GM21717 (cell line): ENCODE data around the gene PALD1.

Source experiments
- ATAC-seq: cut with Tn5 transposase; IDR thresholded peaks from one replicate; pipeline ENCODE4 v1.9.1; 2021; ENCODE audit warnings: mild to moderate bottlenecking, moderate library complexity; ENCODE audit not compliant: unreplicated experiment

PALD1 gene

GRCh38 chr10:70478191-70479164 lies at the start of gene PALD1:
Gene PALD1 (plus strand): TSS chr10:70478767. CDS start chr10:70525952, 47,185 bp downstream.
- ATAC-seq: no peak

- no peak for ATAC-seq
Observed at GRCh38 chr10:70430493-70431445, 47.8 kb upstream of the PALD1 start.

GRCh38 chr10:70432101-70432500 lies 46.5 kb upstream of the PALD1 start:
- no peak for ATAC-seq

DNA sequence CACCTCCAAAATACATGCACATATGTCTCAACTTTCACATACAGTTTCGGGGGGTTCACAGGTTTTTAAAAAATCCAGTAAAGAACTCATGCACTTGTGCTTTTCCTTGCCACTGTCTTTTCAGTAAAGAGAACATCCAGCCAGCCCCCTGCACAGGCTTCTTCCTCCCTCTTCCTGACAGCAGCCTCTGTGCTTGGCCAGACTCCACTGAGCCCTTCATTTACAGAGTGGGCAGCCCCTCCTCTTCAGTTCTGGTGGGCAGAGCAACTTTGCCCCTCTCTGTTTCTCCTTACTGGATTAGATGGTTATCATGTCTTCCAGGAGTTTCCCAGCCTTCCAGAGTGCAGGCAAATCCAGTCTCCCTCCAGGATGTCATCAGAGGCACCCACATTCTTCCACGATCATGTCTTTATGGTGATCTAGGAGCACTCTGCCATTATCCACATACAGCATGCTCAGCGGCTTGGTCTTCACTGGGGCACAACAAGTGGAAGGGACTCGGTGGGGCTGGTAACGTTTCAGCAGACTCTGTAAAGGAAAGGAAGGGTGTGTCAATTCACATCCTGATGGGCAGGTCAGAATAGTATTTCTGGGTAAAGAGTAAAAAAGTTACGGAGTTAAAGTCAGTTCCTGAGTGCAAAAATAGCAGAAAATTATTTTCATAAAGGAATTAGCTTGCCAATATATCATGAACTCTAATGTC lies 45.9 kb upstream of the PALD1 start:
- no peak for ATAC-seq

- ATAC-seq: no peak
Observed at GRCh38 chr10:70433581-70434280, 44.8 kb upstream of the PALD1 start.

- no peak for ATAC-seq
Observed at GRCh38 chr10:70435241-70436085, 43.1 kb upstream of the PALD1 start.

GRCh38 chr10:70437721-70438120 lies 40.8 kb upstream of the PALD1 start:
- ATAC-seq: no peak

DNA sequence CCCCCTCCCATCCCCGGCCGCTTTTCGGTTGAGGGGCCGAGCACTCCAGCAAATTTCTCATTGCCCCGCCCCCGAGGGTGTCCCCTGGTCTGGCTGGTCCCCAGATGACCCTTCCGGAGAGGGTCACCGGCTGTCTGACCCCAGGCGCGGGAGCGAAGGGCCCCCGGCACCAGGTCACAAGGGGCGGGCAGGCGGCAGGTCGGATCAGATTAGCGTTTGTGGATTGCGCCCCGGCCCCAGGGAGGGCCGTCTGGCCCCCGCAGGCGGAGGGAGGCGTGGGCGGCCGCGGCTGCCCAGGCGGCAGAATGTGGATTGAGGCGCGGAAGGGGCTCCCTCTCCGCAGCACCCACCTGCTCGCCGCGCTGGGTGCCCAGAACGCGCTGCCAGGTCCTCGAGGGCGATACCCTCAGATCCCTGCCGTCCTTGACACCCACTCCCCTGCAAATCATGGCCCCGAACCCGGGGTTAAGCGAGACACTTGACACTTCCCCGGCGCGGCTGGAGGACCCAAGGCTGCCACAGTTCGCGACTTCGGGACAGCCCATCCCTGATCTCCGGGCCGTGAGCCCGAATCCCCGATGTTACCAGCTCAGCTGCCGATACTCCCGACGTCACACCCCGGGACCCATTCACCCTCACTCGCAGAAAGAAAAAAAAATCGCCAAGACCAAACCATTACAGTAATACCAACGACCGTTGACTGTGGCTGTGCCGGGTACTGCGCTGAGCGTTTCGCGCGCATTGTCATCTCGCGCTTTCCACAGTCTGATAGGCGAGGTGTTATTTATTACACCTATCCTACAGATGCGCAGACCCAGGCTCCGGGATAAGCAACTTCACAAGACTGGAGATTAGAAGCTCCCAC lies 38.0 kb upstream of the PALD1 start:
- ATAC-seq: no peak

DNA sequence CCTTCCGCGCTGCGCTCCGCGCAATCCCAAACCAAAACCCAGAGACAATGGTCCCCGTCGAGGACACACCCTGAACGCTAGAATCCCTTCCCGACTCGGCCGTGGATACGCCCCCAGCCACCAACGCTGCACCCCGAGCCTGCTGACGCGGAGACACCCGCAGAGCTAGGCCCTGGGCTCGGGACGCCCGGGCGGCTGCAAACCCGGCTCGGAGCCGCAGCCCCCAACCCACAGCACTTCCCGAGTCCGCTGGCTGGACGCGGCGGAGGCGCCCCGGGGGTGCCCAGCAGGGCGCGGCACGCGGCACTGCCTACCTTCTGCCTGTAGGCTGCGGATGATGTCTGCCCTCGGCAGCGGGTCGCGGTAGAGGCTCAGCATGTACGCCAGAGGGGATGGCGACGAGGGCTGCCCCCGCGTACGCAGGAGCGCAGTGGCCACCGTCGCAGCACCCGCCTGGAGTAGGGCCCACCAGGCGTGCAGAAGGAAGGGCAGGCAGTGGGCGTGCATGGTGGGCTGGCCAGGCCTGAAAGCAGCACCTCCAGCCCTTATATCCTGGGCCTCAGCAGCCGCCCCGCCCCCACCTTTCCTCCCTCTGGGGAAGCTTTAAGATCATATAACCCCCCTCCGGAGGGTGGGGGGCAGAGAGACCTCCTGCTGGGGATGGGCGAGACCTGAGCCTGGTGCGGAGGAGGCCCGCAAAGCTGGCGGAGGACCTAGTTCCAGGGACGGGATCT lies 37.2 kb upstream of the PALD1 start, which contains the start of gene NODAL:
NODAL (minus strand) TSS at position 521 of the 734 bp plus-strand sequence; CDS start at position 507, 14 bp downstream.
- no peak for ATAC-seq

- no peak for ATAC-seq
Observed at GRCh38 chr10:70441895-70442309, 36.7 kb upstream of the PALD1 start.

DNA sequence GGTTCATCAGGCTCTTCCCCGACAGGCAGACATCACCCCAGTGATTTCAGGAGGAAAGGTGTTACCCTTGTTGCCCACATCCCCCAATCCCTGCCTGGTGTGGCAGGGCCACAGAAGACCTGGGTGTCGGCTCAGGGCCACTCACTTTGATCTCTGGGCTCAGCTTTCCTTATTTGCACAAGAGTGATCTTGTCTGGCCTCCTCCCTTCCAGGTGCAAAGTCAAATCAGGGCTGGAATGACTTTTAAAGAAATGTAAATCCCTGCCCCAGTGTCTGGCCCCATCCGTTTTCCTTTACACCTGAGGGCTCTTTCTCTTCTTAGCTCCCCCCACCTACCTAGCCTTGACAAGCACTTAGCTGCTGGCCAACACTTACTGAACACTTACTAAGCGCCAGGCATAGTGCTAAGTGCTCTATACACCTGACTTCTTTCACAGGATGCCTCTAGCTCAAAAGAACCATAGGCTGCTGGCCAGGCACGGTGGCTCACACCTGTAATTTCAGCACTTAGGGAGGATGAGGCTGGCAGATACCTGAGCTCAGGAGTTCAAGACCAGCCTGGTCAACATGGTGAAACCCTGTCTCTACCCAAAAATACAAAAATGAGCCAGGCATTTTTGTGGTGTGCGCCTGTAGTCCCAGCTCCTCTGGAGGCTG lies 36.1 kb upstream of the PALD1 start:
- ATAC-seq: no peak

DNA sequence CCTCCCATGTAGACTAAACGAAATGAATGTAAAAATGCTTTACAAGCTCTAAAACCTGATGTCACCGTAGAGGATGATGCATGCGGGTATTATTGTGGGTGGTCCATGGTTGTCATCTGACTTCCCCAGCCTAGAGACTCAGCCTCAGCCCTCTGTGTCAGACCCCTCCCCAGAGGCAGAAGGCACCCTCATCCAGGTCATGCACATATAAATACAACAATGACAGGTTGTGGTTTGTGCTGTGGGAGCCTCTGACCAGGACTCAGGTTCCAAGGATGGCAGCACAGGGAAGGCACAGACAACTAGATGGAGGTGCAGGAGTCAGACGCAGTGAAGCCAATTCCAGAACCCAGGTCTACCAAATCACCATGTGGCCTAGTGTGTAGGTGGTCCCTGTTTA lies 33.8 kb upstream of the PALD1 start:
- no peak for ATAC-seq

DNA sequence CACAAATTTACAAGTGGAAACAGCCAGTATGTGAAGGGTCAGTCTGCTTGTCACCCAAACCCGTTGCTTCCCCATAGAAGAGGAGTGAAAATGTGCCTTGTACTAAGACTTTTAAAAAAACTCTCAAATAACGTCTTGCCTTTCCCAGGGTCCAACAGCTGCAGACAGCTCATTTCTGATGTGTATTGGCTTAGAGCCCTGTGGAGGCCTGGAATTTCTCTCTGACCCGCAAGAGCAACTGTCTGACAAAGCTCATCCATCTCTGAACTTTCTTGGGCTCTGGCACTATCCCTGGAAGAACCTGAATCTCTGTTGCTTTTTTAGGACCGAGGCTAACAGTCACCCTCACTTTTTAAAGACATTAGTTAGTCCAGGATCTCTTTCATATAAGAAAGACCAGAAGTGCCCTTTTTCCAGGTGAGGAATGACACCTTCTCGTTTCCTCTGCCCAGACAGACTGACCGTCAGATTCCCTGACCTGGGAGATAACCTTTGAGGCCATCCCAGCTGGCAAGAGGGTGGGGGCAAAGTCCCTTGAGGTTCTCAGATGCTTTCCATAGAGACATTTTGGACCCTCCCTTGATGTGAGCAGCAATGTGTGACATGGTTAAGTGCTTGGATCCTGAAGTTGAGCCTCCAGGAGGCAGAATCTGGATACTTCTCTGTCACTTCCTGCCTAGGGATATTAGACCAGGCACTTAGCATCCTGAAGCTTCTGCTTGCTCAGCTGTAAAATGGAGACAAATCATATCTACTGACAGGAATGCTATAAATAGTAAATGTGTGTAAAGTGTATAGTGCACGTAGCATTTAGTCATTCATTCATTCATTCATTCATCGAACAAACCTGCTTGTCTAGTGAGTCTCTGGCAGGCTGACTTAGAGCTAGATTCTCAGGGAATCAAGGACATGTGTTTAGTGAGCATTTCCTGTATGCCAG lies 32.6 kb upstream of the PALD1 start:
- no peak for ATAC-seq

DNA sequence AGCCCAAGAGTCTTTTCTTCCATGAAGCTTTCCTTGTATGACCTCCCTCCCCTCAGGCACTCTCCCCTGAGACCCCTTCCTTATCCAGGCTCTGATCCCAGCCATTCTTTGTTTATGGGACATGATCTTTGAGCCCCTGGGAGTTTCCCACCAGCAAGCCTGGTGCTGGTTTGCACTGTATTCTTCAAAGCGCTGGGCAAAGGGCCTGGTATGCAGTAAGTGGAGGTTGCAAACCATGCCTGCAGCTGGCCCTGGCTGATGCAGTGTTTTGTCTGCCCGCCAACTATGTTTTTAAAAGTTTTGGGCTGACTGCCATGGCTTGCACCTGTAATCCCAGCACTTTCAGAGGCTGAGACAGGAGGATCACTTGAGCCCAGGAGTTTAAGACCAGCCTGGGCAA lies 30.3 kb upstream of the PALD1 start:
- ATAC-seq: no peak

DNA sequence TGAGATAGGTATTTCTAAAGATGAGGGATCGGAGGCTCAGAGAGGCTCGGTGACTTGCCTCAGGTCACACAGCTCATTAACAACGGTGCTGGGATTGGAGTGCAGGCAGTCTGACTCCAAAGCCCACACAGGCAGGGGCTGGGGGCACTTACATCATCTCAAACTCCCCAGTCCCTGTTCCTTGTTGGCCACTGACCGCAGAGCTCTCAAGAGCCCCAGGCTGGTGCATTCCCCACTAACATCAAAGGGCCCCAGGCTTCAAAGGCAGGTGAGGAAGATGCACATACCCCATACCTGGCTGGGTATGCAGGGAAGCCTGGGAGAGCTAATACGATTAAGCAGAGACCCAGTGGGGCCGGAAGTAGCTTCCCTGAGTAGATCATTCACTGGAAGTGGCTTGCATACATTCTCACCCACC lies 23.3 kb upstream of the PALD1 start:
- no peak for ATAC-seq

GRCh38 chr10:70456164-70456563 lies 22.4 kb upstream of the PALD1 start:
- no peak for ATAC-seq
